Measurements from ENCODE around the gene MB.
A peak's percentile ranks its signal among the peaks of the same experiment; 100 is the strongest.

MB gene

GRCh38 chr22:35622191-35622913 is 5.2 kb upstream of the MB start:
- Mint-ChIP-seq H3K4me3 (no peak overlapping the region), H3K4me1 (peaks cover 39% of the 10 kb centered on the region), H3K27ac (no peak overlapping the region), H3K27me3 (ENCODE audit: low read depth, poor library complexity) (peaks cover 13% of the 10 kb centered on the region), H3K9me3 (no peaks in the 10 kb centered on the region), H3K36me3 (ENCODE audit: low read depth) (no peaks in the 10 kb centered on the region)
- DNase-seq, result peak; percentile 46
- TF ChIP-seq CTCF (IDR thresholded peaks at IDR 0.05), result no peak

GRCh38 chr22:35621451-35621850 is 4.3 kb upstream of the MB start:
- H3K4me3 Mint-ChIP-seq, result no peak overlapping the region
- no peak for TF ChIP-seq CTCF (IDR thresholded peaks at IDR 0.05)
- H3K4me1 Mint-ChIP-seq, result peaks cover 33% of the 10 kb centered on the region
- no peaks in the 10 kb centered on the region for H3K9me3 Mint-ChIP-seq
- no peaks in the 10 kb centered on the region for H3K36me3 Mint-ChIP-seq (ENCODE audit: low read depth)
- no peak for DNase-seq
- H3K27me3 Mint-ChIP-seq (ENCODE audit: low read depth, poor library complexity), result peaks cover 13% of the 10 kb centered on the region
- H3K27ac Mint-ChIP-seq, result no peak overlapping the region

- H3K4me3 Mint-ChIP-seq, result no peak overlapping the region
- no peaks in the 10 kb centered on the region for H3K9me3 Mint-ChIP-seq
- DNase-seq, result no peak
- TF ChIP-seq CTCF (IDR thresholded peaks at IDR 0.05), result no peak
- peaks cover 14% of the 10 kb centered on the region for H3K27me3 Mint-ChIP-seq (ENCODE audit: low read depth, poor library complexity)
- no peaks in the 10 kb centered on the region for H3K36me3 Mint-ChIP-seq (ENCODE audit: low read depth)
- H3K4me1 Mint-ChIP-seq, result peaks cover 34% of the 10 kb centered on the region
- H3K27ac Mint-ChIP-seq, result peak overlapping the region; percentile 78
These were observed 3.6 kb upstream of the MB start for GRCh38 chr22:35620624-35621251.

- DNase-seq, result no peak
- Mint-ChIP-seq H3K27ac (no peak overlapping the region), H3K27me3 (ENCODE audit: low read depth, poor library complexity) (peaks cover 15% of the 10 kb centered on the region), H3K9me3 (no peaks in the 10 kb centered on the region), H3K36me3 (ENCODE audit: low read depth) (no peaks in the 10 kb centered on the region), H3K4me1 (peaks cover 45% of the 10 kb centered on the region), H3K4me3 (no peak overlapping the region)
- TF ChIP-seq CTCF (IDR thresholded peaks at IDR 0.05), result no peak
These were observed 2.4 kb upstream of the MB start for GRCh38 chr22:35619336-35620094.

- DNase-seq, result no peak
- Mint-ChIP-seq H3K27me3 (ENCODE audit: low read depth, poor library complexity) (peaks cover 15% of the 10 kb centered on the region), H3K27ac (no peak overlapping the region), H3K36me3 (ENCODE audit: low read depth) (no peaks in the 10 kb centered on the region), H3K4me3 (no peak overlapping the region), H3K9me3 (no peaks in the 10 kb centered on the region), H3K4me1 (peaks cover 41% of the 10 kb centered on the region)
- no peak for TF ChIP-seq CTCF (IDR thresholded peaks at IDR 0.05)
These were observed 1.5 kb upstream of the MB start for GRCh38 chr22:35618427-35619223.
